DOHH2 (cell line): Measurements from ENCODE around the gene OMP.

ENCODE experiments used
- EZH2phosphoT487 ChIP-seq: fragments of 200-600 bp; sonication (generic); IDR thresholded peaks from 2 replicates; pipeline ENCODE4 v1.6.1; 2017; ENCODE audit warnings: borderline replicate concordance, mild to moderate bottlenecking, antibody characterized with exemption, low read length, moderate library complexity, mixed read lengths
- TF ChIP-seq, protein P1 (sequence below): fragments of 200-600 bp; sonication (generic); IDR thresholded peaks from one replicate; pipeline ENCODE4 v1.5.1; 2014; ENCODE audit warnings: antibody characterized with exemption, mild to moderate bottlenecking, low read depth, low read length; ENCODE audit not compliant: poor library complexity, severe bottlenecking

DNA sequence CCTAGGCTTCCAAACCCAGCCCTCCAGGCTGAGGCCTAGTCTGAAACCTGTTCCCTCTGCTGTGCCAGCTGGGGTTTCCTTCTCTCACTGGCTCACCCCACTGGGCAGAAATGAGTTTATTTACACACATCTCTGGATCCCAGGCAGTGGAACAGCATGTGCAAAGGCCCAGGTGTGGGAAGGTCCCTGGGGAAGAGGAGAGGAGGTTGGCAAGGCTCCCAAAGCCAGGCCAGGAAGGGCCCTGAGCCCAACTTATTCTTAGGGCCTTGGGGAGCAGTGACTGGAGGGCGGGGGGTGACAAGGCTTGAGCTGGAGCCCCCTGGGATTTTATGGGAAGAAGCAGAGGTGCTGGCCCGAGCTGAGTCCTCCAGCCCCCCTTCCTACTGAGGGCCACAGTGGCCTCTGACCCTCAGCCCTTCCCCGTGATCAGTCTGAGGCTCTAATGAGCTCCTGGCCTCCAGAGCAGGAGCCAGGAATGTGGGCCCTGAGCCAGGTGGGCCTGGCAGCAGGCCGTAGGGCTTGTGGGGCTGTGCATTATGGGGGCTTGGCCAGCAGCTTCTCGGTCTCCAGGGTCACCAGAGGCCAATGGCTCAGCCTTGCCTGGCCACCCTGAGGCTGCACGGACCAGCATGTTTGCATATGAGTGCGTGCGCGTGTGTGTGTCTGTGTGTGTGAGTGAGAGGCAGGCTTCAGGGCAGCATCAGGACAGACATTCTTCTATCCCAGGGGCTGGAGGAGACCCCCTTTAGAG lies 28.3 kb downstream of the OMP start:
- TF ChIP-seq, protein P1, sequence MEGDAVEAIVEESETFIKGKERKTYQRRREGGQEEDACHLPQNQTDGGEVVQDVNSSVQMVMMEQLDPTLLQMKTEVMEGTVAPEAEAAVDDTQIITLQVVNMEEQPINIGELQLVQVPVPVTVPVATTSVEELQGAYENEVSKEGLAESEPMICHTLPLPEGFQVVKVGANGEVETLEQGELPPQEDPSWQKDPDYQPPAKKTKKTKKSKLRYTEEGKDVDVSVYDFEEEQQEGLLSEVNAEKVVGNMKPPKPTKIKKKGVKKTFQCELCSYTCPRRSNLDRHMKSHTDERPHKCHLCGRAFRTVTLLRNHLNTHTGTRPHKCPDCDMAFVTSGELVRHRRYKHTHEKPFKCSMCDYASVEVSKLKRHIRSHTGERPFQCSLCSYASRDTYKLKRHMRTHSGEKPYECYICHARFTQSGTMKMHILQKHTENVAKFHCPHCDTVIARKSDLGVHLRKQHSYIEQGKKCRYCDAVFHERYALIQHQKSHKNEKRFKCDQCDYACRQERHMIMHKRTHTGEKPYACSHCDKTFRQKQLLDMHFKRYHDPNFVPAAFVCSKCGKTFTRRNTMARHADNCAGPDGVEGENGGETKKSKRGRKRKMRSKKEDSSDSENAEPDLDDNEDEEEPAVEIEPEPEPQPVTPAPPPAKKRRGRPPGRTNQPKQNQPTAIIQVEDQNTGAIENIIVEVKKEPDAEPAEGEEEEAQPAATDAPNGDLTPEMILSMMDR: no peak
- no peak for TF ChIP-seq EZH2phosphoT487
